Breast epithelium (tissue), 4 donors: Measurements from ENCODE around the gene KMO. TPM values are rescaled to one million over a fixed set of nuclear protein-coding genes. Genes with fewer than 3 reads are reported as not detected.

Experiments
- DNase-seq, 2 donors: peaks; one replicate each; pipeline ENCODE4 v3.0.0-alpha.2; 2019; ENCODE audit warnings: low spot score in 2 of 2
- H3K27ac ChIP-seq, 2 donors: fragments of 200-600 bp; sonication (generic) in 1 of 2; one replicate each; pipeline ENCODE4 v1.5.1; 2016 to 2019; ENCODE audit warnings: mild to moderate bottlenecking in 1 of 2
- H3K27me3 ChIP-seq, 2 donors: fragments of 200-600 bp; sonication (generic) in 1 of 2; one replicate each; pipeline versions ENCODE4 v1.5.1 to v1.6.0; 2017 to 2019; ENCODE audit warnings: control low read depth in 1 of 2, mild to moderate bottlenecking in 1 of 2
- H3K36me3 ChIP-seq: fragments of 200-600 bp; one replicate; pipeline ENCODE4 v1.5.1; 2019
- H3K4me1 ChIP-seq, 2 donors: fragments of 200-600 bp; sonication (generic); one replicate each; pipeline ENCODE4 v1.5.1; 2016 to 2019; ENCODE audit warnings: control low read depth in 1 of 2
- H3K4me3 ChIP-seq, 3 donors: fragments of 200-600 bp; sonication (generic); 1 replicate in 2 of 3; 2 replicates in 1 of 3; pipeline ENCODE4 v1.5.1; 2016 to 2019; ENCODE audit warnings: mild to moderate bottlenecking in 3 of 3, moderate library complexity in 2 of 3
- H3K9me3 ChIP-seq, 2 donors: fragments of 200-600 bp; sonication (generic) in 1 of 2; one replicate each; pipeline ENCODE4 v1.5.1; 2016 to 2019; ENCODE audit warnings: control low read depth in 1 of 2
- CTCF ChIP-seq, 3 donors: fragments of 450-650 bp; IDR thresholded peaks; one replicate each; pipeline ENCODE4 v1.5.1; 2016 to 2017; ENCODE audit warnings: antibody characterized with exemption in 3 of 3, mild to moderate bottlenecking in 3 of 3, moderate library complexity in 3 of 3
- POLR2A ChIP-seq: fragments of 450-650 bp; IDR thresholded peaks from one replicate; pipeline ENCODE4 v1.6.1; 2016; ENCODE audit warnings: antibody characterized with exemption, mild to moderate bottlenecking, moderate library complexity
- POLR2AphosphoS5 ChIP-seq, 3 donors: sonication (generic); formaldehyde crosslinking; IDR thresholded peaks; one replicate each; pipeline ENCODE4 v1.6.1; 2017; ENCODE audit warnings: antibody characterized with exemption in 3 of 3
- intact Hi-C: fragments of 100-400 bp; cut with DNase I; formaldehyde crosslinking; loops from one replicate; pipeline ENCODE4 v1.15.1; 2023; ENCODE audit warnings: low total_unique reads
- total RNA-seq, 3 donors: library from RNA; depleted of rRNA; stranded (reverse); fragments of >200 nt; gene quantifications; one replicate each; pipeline ENCODE4 v1.1.0, GENCODE V29; 2016

KMO gene
- total RNA-seq, 3 donors from 2014 or later: 1.1 to 4.3 (median 1.9) TPM

GRCh38 chr1:241560146-241560848, 28.1 kb downstream of the KMO start:
- Histone ChIP-seq H3K27me3 (no peaks in the 10 kb centered on the region), H3K9me3 (no peaks in the 10 kb centered on the region), H3K27ac (no peak overlapping the region), H3K4me3 (no peak overlapping the region), H3K4me1 (no peaks in the 10 kb centered on the region), H3K36me3 (no peaks in the 10 kb centered on the region)
- TF ChIP-seq POLR2AphosphoS5 (IDR thresholded peaks at IDR 0.05) (no peak), POLR2A (no peak), CTCF (IDR thresholded peaks at IDR 0.05) (no peak)
- intact Hi-C loops: no loop called here
- no peak for DNase-seq

GRCh38 chr1:241560849-241561187, 28.6 kb downstream of the KMO start:
- DNase-seq: no peak
- Histone ChIP-seq H3K36me3 (no peaks in the 10 kb centered on the region), H3K27me3 (no peaks in the 10 kb centered on the region), H3K9me3 (no peaks in the 10 kb centered on the region), H3K4me3 (no peak overlapping the region), H3K4me1 (no peaks in the 10 kb centered on the region), H3K27ac (no peak overlapping the region)
- TF ChIP-seq POLR2A (no peak), CTCF (IDR thresholded peaks at IDR 0.05) (no peak), POLR2AphosphoS5 (IDR thresholded peaks at IDR 0.05) (no peak)
- intact Hi-C loops: no loop called here

- Histone ChIP-seq H3K4me1 (no peaks in the 10 kb centered on the region), H3K9me3 (no peaks in the 10 kb centered on the region), H3K27me3 (no peaks in the 10 kb centered on the region), H3K27ac (no peak overlapping the region), H3K4me3 (no peak overlapping the region), H3K36me3 (no peaks in the 10 kb centered on the region)
- intact Hi-C loops: loop anchor here (5.0 kb wide), 1 partner anchor 198 kb away; no protein-coding TSS in a partner anchor
- TF ChIP-seq CTCF (IDR thresholded peaks at IDR 0.05): no peak
- TF ChIP-seq POLR2AphosphoS5 (IDR thresholded peaks at IDR 0.05): no peak
- TF ChIP-seq POLR2A: no peak
- no peak for DNase-seq
These were observed 37.7 kb downstream of the KMO start for GRCh38 chr1:241569848-241570247.

GRCh38 chr1:241574154-241574553, 42.0 kb downstream of the KMO start:
- Histone ChIP-seq H3K27ac (no peak overlapping the region), H3K4me3 (no peak overlapping the region), H3K36me3 (no peaks in the 10 kb centered on the region), H3K9me3 (no peaks in the 10 kb centered on the region), H3K27me3 (no peaks in the 10 kb centered on the region), H3K4me1 (no peaks in the 10 kb centered on the region)
- DNase-seq: no peak
- intact Hi-C loops: loop anchor here (5.0 kb wide), 1 partner anchor 202 kb away; no protein-coding TSS in a partner anchor
- TF ChIP-seq POLR2AphosphoS5 (IDR thresholded peaks at IDR 0.05): no peak
- no peak for TF ChIP-seq POLR2A
- TF ChIP-seq CTCF (IDR thresholded peaks at IDR 0.05): no peak

- intact Hi-C loops: no loop called here
- no peak for TF ChIP-seq POLR2AphosphoS5 (IDR thresholded peaks at IDR 0.05)
- TF ChIP-seq CTCF (IDR thresholded peaks at IDR 0.05): no peak
- TF ChIP-seq POLR2A: no peak
- DNase-seq: no peak
- Histone ChIP-seq H3K4me1 (no peaks in the 10 kb centered on the region), H3K4me3 (no peak overlapping the region), H3K27ac (no peak overlapping the region), H3K36me3 (no peaks in the 10 kb centered on the region), H3K9me3 (no peaks in the 10 kb centered on the region), H3K27me3 (no peaks in the 10 kb centered on the region)
These were observed 47.3 kb downstream of the KMO start for GRCh38 chr1:241579434-241579833.
